Measurements from ENCODE around the gene ENOX1. TPM values are rescaled to one million over a fixed set of nuclear protein-coding genes. Genes with fewer than 3 reads are reported as not detected.

Gene ENOX1
- total and polyA plus RNA-seq, 9 of the 15 experiments (the other 6 are each of a cell fraction or from before 2014, with no cell fraction given), result not detected

GRCh38 chr13:43433691-43434141, 353.1 kb downstream of the ENOX1 start:
- ChIA-PET CTCF (ENCODE audit: low intra/inter-chr PET ratio) (no interaction called here), POLR2A (no interaction called here)
- no peaks in the 10 kb centered on the region for H3K36me3 ChIP-seq (ENCODE audit: control insufficient read depth, insufficient read depth, low read length)
- in situ Hi-C loops (cut with MboI) (no loop called here), intact Hi-C loops (cut with micrococcal nuclease) (no loop called here)
- no peaks in the 10 kb centered on the region for H3K79me2 ChIP-seq (ENCODE audit: control insufficient read depth, insufficient read depth, low read length)
- ATAC-seq (no peak), DNase-seq (ENCODE audit: extremely low read depth in 1 of 4, low spot score in 3 of 4) (no peak), FAIRE-seq (no peak)
- H3K9me1 ChIP-seq (ENCODE audit: control insufficient read depth, insufficient read depth, low read length), result no peaks in the 10 kb centered on the region
- H3K4me3 ChIP-seq, result no peak overlapping the region
- BruUV-seq (replicated peaks), result no TSS peak
- H2AFZ ChIP-seq (ENCODE audit: low read depth, low read length), result no peak overlapping the region
- WGBS (ENCODE audit: insufficient coverage, low coverage, missing lambda C conversion rate), result 0% methylated on average over 1 of the region's 1 CpG
- TF ChIP-seq ZBTB33 (CRISPR knock-in tag; IDR thresholded peaks at IDR 0.05) (no peak), ZFP1 (CRISPR knock-in tag; IDR thresholded peaks at IDR 0.05) (no peak), E2F5 (CRISPR knock-in tag; IDR thresholded peaks at IDR 0.05) (no peak), NELFE (IDR thresholded peaks at IDR 0.05; ENCODE audit: insufficient read depth, insufficient read length) (no peak), ATF7 (IDR thresholded peaks at IDR 0.05) (no peak), ILF3 (IDR thresholded peaks at IDR 0.05; ENCODE audit: borderline replicate concordance) (no peak), ESRRB (CRISPR knock-in tag; IDR thresholded peaks at IDR 0.05; ENCODE audit: borderline replicate concordance) (no peak), ZNF24 (IDR thresholded peaks at IDR 0.05) (no peak), MCM7 (IDR thresholded peaks at IDR 0.05) (no peak), IRF9 (tag; IDR thresholded peaks at IDR 0.05) (no peak), TAF7 (tag; IDR thresholded peaks at IDR 0.05) (no peak), TAL1 (IDR thresholded peaks at IDR 0.05) (no peak), XRCC3 (IDR thresholded peaks at IDR 0.05) (no peak), BHLHE40 (IDR thresholded peaks at IDR 0.05; ENCODE audit: low read length) (no peak)
- no peak overlapping the region for H3K9ac ChIP-seq (ENCODE audit: insufficient read depth in 1 of 2, low read depth in 2 of 2, low read length in 2 of 2)
- no peaks in the 10 kb centered on the region for H3K9me3 ChIP-seq (replicated peaks; ENCODE audit: control insufficient read depth, insufficient read depth, low read depth, low read length)
- H4K20me1 ChIP-seq (replicated peaks; ENCODE audit: control insufficient read depth, insufficient read depth, low read length), result no peaks in the 10 kb centered on the region
- H3K4me2 ChIP-seq (ENCODE audit: insufficient read depth, low read length), result no peak overlapping the region
- H3K27me3 ChIP-seq (ENCODE audit: control insufficient read depth in 2 of 2, insufficient read depth in 2 of 2, low read length in 2 of 2), result no peaks in the 10 kb centered on the region
- no peaks in the 10 kb centered on the region for H3K4me1 ChIP-seq (replicated peaks in 1 of 2; ENCODE audit: control insufficient read depth in 2 of 2, insufficient read depth in 2 of 2, low read length in 2 of 2)
- no peak overlapping the region for H3K27ac ChIP-seq (ENCODE audit: extremely low read depth, low read depth, low read length)
